Middle frontal gyrus (tissue), 1 donor: Measurements from ENCODE around the gene UBE3A.
"Not testable (repeated sequence)": the region's sequence is repeated elsewhere in the genome, so short reads cannot be mapped to it uniquely, and the experiment has no call there.

Experiments used
- DNase-seq: peaks from one replicate; pipeline ENCODE4 v3.0.0-alpha.2; 2015; ENCODE audit warnings: low spot score; ENCODE audit errors: extremely low spot score

Gene UBE3A

GRCh38 chr15:25439369-25439836 lies 579 bp upstream of the UBE3A start:
- DNase-seq, result no peak

GRCh38 chr15:25437777-25438600 lies 835 bp downstream of the UBE3A start:
- no peak for DNase-seq

DNA sequence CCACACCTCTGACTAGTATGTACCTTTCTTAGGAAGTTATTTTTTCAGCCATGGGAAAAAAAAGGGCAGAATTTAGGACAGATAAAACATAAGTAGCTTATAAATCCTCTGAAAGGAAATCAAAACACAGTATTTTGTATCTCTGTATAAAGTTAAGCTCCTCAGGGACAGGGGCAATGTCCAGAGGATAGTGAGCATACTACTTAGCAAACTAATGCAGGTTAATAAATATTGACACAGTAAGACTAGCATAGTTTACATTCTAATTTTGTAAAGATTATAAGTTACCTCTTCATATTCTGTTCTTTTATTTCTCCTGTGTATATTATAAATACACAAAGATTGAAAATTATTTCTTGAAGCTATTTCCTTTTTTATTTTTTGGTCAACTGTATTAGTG lies 2.1 kb downstream of the UBE3A start:
- DNase-seq, result no peak

DNA sequence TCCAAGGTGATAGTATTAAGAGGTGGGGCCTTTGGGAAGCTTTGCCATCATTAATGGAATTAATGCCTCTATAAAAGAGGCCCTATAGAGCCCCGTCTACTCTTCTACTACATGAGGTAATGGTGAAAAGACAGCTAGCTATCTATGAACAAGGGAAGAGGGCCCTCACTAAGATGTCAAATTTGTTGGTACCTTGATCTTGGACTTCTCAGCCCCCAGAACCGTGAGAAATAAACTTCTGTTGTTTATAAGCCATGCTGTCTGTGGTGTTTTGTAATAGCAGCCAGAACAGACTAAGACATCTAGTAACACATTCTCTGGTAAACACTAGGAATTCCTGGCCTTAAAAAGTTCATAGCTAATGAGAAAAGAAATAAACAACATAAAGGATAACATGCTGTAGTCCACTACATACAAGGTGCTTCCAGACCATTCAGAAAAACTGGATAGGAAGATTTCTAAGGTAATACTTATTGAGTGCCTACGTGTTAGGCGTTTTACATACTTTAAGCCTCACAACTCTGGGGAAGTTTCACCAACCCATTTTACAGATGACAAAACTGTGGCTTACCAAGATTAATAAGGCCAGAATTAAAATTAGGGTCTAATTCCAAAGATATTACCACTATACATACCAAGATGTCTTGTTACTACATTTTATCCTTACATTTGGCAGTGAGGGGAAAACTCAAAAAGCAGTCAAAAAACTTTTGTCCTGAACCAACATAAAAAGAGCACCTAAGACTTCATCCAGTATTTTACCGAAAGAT lies 3.2 kb downstream of the UBE3A start:
- DNase-seq, result no peak

GRCh38 chr15:25433118-25433865 lies 5.5 kb downstream of the UBE3A start:
- DNase-seq, result no peak

DNA sequence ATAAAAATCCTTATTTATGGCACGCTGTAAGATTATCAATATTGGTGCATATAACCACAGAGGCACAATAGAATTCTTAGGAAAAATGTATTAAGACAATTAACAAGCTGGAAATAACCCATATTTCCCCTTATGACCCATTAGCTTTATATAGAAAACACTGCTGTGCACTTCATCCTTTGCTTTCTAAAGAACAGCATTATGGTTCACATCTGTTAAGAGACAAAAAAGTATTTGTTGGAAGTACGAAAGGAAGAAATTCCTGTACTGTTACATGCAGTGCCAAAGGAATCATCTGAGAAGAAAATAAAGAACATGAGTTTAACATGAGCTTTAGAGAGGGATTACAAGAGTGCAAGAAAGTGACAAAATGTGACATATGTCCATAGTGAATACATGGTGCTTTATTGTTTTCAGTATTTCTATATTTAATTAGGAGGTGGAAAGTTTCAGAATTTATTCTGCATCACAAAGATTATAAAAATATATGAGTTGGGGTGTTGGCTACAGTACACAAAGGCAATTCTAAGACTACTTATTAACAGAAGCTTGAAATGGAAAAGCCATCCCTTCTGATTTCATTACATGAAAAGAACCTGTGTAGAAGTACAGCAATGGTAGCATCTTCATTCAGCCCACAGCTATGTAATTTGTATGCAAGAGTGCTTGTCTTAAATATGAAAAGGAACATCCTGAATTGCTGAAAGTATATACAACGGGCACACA lies 6.8 kb downstream of the UBE3A start:
- no peak for DNase-seq

DNA sequence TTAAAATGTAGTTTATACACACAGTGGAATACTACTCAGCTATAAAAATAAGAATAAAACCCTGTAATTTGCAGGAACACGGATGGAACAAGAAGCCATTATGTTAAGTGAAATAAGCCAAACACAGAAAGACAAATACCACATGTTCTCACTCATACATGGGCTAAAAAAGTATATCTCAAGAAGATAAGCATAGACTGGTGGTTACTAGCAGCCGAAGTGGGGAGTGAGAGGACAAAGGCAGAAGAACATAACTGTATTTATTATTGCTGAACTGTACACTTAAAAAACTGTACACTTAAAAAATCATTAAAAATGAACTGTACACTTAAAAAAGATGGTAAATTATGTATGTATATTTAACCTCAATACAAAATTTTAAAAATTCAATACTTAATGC lies 11.0 kb downstream of the UBE3A start:
- no peak for DNase-seq

DNA sequence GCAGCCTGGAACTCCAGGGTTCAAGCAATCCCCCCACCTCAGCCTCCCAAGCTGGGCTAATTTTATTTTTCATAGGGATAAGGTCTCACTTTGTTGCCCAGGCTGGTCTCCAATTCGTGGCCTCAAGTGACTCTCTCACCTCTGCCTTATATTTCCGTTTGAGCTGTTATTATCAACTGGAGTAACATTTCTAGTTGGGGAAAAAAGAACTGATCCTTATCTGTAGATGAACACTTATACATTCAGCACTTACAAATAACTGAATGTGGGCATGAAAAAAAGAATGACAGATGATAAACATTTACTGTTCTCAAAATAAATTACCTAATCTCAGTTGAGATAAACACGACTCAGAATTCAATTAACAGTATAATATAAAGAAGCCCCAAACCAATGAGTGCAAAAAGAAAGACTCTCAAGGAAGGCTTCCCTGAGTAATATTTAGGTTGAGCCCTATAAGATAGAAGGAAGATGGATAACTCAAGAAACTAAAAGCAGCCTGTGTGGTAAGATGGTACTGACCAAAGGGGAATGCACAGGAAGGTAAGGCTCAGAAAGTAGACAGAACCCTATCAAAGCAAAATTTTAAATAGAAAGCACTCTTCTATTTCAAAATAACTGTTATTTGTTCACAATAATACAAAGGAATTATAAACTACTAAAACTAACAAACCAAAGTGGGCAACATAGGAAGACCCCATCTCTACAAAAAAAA lies 11.8 kb downstream of the UBE3A start:
- DNase-seq, result no peak

DNA sequence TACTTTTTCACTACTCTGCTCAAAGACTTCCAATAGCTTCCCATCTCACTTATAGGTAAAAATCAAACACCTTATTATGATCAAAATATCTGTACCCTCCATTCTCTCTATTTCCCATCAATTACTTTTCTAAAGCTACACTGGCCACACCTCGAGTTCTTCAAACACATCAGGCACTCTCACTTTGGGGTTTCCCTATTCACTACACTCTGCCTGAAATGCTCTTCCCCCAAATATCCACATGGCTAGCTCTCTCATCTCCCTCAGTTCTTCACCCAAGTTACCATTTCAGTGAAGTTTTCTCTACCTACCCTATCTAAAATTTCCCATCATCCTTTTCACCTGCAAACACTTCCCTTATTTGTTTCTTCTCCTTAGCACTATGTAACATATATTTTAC lies 14.8 kb downstream of the UBE3A start:
- DNase-seq, result no peak

GRCh38 chr15:25422021-25422420 lies 16.8 kb downstream of the UBE3A start:
- no peak for DNase-seq

- DNase-seq, result no peak
Measured at GRCh38 chr15:25418202-25418601, 20.6 kb downstream of the UBE3A start.

- DNase-seq, result no peak
Measured at GRCh38 chr15:25417604-25418003, 21.2 kb downstream of the UBE3A start.

DNA sequence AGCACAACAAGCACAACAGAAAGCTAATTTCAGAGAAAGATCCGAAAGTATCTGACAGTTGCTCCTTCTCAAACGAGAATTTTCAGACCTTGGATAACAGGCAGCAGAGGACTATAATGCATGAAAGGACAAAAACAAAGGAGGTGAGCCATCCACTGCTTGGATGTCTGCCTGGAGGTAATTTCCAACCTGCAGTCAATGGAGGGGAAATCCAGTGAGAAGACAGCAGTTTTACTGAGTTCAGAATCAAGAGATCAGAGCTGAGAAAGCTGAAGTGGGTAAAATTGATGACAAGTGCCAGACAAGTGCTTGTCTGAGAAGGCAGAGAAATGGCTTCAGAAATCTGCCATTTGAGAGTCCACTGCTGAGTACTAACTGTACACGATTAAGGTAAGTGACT lies 22.1 kb downstream of the UBE3A start:
- DNase-seq, result no peak

GRCh38 chr15:25415707-25416106 lies 23.1 kb downstream of the UBE3A start:
- DNase-seq, result no peak

GRCh38 chr15:25415217-25415616 lies 23.6 kb downstream of the UBE3A start:
- DNase-seq, result no peak

DNA sequence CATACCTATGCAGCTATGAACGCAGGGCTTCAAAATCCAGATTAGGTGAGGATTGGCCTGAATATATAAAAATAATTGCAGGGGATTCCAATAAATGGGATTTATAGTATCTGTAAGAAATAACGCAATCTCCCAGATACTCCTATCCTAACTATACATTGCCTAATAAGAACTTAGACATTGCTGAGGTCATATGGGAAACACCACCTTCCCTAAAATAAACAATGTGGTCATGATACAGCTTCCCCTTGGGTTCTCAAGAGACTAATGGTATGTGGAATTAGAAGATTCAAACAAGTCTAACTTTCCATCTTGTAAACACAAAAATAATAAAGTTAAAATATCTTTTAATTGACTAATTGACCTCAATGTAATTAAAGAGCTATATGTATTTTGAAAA lies 28.2 kb downstream of the UBE3A start:
- DNase-seq, result no peak

DNA sequence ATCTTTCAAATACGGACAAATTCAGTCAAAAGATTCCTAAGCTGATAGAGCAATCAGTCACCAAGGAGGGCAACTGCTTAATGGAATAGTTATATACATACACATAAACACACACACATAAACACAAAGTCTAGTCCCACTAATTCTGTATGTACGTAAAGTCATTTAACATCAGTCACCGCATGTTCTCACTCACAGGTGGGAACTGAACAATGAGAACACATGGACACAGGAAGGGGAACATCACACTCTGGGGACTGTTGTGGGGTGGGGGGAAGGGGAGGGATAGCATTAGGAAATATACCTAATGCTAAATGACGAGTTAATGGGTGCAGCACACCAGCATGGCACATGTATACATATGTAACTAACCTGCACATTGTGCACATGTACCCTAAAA lies 29.1 kb downstream of the UBE3A start:
- not testable (repeated sequence) for DNase-seq

- no peak for DNase-seq
Measured at GRCh38 chr15:25408929-25409328, 29.9 kb downstream of the UBE3A start.

GRCh38 chr15:25408428-25408827 lies 30.4 kb downstream of the UBE3A start:
- no peak for DNase-seq

GRCh38 chr15:25407950-25408349 lies 30.9 kb downstream of the UBE3A start:
- DNase-seq, result no peak

DNA sequence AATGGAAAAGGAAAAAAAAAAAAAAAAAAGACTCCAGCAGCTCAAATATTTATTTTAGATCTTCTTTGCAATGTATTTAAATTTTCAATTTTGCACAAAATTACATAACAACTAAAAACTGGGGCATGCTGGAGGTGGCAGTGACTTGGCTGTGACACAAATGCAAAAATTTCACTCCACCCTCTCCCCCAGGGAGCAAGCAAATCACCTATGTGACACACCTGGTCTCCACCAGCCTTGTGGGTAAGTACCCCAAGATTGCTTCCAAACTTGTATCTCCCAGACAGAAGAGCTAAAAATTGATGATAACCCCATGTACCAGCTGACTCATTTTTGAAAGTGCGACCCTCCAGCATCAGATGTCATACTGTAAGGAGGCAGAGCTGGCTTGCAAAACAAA lies 32.0 kb downstream of the UBE3A start:
- no peak for DNase-seq
